Measurements from ENCODE around the gene ETFA.

ETFA gene

DNA sequence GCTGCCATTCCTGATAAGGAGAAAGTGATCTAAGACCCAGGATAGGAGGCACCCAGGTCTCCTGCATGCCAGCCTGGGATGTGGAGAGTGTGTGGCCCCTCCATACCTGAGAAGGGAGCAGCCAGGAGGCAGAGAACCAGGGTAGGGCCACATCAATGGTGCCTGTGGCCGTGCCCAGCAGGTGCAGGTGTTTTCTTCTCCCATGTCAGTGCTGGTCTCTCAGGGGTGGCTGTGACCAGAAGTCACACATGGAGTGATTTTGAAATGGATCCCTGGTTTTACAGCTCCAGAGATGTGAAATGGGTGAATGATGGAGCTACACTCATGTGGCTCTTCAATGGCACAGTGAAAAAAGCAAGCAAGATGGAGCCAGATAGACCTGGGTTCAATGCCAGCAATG, 22.0 kb upstream of the ETFA start:
- ChIA-PET CTCF (no interaction called here), POLR2A (ENCODE audit: low non-redundant PET) (no interaction called here)
- DNase-seq (ENCODE audit: low spot score) = no peak
- TF ChIP-seq, protein P1, sequence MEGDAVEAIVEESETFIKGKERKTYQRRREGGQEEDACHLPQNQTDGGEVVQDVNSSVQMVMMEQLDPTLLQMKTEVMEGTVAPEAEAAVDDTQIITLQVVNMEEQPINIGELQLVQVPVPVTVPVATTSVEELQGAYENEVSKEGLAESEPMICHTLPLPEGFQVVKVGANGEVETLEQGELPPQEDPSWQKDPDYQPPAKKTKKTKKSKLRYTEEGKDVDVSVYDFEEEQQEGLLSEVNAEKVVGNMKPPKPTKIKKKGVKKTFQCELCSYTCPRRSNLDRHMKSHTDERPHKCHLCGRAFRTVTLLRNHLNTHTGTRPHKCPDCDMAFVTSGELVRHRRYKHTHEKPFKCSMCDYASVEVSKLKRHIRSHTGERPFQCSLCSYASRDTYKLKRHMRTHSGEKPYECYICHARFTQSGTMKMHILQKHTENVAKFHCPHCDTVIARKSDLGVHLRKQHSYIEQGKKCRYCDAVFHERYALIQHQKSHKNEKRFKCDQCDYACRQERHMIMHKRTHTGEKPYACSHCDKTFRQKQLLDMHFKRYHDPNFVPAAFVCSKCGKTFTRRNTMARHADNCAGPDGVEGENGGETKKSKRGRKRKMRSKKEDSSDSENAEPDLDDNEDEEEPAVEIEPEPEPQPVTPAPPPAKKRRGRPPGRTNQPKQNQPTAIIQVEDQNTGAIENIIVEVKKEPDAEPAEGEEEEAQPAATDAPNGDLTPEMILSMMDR (conservative IDR thresholded peaks at IDR 0.05; ENCODE audit: low read depth) = no peak
- no peak overlapping the region for H3K27ac ChIP-seq

DNA sequence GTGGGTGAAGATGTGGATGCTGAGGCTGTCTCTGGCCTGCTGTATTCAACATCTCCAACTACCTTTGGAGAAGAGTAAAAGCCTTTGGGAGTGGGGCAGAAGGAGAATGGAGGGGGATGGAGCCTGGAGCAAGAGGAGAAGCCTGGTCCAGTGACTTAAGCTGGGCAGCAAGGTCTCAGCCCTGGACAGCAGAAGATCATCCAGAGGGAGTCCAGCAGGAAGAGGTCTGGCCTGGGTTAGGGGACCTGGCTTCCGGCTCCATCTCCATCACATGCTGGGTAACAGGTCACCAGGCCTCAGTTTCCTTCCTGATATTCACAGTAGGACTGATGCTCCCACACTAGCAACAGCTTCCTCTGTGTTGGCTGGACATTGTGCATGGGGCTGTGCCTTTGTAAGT, 21.5 kb upstream of the ETFA start:
- no peak overlapping the region for H3K27ac ChIP-seq
- ChIA-PET POLR2A (ENCODE audit: low non-redundant PET) (no interaction called here), CTCF (interaction anchor here (0.5 kb wide), 1 partner anchor 39 kb away, joined by 3 read pairs; no protein-coding TSS in a partner anchor)
- TF ChIP-seq, protein P1 (conservative IDR thresholded peaks at IDR 0.05; ENCODE audit: low read depth) = no peak
- DNase-seq (ENCODE audit: low spot score) = no peak

DNA sequence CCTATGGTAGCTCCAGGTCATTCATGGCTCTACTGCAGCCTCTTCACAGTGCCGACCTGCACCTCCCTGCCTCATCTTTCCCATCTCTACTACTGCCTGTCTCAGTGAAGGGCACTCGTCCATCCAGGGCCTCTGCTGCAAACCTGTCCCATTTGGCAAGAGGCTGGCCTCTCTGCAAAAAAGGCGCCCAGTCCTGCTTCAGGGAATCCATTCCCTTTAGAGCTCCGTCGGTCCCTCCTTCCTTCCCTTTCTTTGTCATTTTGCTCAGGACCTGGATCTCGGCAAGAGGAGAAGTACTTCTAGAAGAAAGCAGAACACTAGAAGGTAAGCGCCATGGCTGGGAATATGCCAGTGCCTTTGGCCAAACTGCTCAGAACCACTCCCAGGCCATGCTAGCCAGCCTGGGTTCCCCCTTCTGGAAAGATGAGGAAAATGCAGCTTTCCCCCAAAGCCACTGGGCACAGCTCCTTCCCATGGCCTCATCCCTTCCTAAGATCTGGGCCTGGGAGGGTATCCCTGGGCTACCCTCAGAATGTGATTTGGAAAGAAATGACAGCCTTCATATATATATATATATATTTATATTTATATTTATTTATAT, 18.9 kb upstream of the ETFA start:
- CTCF ChIA-PET = interaction anchor here (0.5 to 1.4 kb wide), 5 partner anchors 17 to 213 kb away, joined by 3 to 5 read pairs (median 4); no protein-coding TSS in a partner anchor
- POLR2A ChIA-PET (ENCODE audit: low non-redundant PET) = no interaction called here
- TF ChIP-seq, protein P1 (conservative IDR thresholded peaks at IDR 0.05; ENCODE audit: low read depth) = no peak; the same call in 1 of the 2 replicates
- DNase-seq (ENCODE audit: low spot score) = peak; percentile 60
- H3K27ac ChIP-seq = no peak overlapping the region

DNA sequence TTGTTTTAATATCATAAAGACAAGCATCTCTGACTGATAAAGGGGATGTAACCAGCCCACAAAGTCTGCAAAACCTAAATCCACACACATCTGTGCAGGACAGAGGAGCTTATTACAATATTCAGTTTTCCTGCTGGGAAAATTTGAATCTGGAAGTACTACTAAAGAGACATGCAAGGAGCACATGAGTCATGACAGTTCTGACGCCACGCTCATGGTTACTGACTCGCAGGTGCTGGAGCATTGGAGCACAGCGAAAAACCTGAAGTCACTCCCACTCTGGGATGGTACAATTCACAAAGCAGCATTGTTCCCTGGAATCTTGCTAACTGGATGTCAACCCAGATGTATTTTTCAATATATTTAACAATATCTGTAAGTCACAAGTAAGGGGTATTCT, 17.7 kb upstream of the ETFA start:
- TF ChIP-seq, protein P1 (conservative IDR thresholded peaks at IDR 0.05; ENCODE audit: low read depth) = no peak
- POLR2A ChIA-PET (ENCODE audit: low non-redundant PET) = no interaction called here
- H3K27ac ChIP-seq = no peak overlapping the region
- DNase-seq (ENCODE audit: low spot score) = peak; percentile 28
- CTCF ChIA-PET = interaction anchor here (0.8 kb wide), 1 partner anchor 167 kb away, joined by 5 read pairs; no protein-coding TSS in a partner anchor

DNA sequence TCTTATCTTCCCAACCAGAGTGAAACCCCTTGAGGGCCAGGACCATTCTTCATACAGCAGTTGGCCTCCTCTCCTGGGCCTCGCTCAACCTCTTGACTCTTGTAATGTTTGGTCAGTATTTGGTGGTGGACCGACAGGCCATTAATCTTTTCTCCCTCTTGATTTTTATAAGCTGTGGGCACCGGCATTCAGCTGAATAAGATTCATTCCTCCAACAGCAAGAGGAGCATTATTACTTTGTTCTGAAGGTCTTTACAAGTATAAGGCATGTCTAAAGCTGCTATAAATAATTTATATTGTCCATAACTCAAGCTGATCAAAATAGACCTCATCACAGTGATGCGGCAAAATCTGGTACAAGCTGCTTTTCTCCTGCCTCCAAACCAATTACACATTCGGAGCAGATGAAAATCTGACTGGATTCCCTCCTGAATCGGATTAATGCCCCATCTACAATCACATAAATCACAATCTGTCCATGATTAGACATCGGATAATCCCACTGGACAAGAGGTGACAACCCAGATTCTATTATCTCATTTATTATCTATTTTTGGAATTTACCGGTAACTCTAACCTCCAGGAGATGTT, 16.9 kb upstream of the ETFA start:
- H3K27ac ChIP-seq = no peak overlapping the region
- ChIA-PET CTCF (no interaction called here), POLR2A (ENCODE audit: low non-redundant PET) (no interaction called here)
- no peak for DNase-seq (ENCODE audit: low spot score)
- TF ChIP-seq, protein P1 (conservative IDR thresholded peaks at IDR 0.05; ENCODE audit: low read depth) = no peak

DNA sequence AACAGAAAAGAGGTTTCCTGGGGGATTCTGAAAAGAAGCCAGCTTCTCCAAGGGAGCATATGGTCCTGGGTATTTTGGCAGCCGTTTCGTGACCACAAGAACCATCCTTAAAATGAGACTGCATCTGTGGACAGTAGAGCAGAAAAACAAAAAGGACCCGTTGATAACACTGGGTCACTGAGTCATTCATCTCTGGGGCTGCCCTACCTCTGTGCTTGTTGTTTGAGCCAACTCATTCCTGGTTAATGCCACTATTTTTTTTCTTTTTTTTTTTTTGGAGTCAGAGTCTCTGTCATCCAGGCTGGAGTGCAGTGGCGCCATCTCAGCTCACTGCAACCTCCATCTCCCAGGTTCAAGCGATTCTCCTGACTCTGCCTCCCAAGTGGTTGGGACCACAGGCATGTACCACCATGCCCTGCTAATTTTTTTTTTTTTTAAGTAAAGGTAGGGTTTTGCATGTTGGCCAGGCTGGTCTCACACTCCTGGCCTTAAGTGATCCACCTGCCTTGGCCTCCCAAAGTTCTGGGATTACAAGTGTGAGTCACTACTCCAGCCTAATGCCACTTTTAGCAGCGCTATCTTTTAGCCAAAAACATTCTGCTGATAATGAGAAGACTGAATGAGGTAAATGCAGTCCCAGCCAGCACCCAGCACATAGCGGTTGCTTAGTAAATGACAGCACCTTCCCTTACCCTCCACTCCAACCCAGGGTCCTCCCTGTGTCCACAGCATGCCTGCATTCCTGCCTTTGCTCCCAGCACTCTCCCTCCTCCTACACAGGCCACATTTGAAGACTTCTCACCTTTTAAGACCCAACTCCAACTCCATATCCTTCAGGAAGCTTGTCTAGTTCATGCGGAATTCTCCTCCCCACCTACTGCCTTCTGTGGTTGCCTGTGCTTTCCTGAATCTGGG, 16.2 kb upstream of the ETFA start:
- TF ChIP-seq, protein P1 (conservative IDR thresholded peaks at IDR 0.05; ENCODE audit: low read depth) = no peak
- no peak overlapping the region for H3K27ac ChIP-seq
- POLR2A ChIA-PET (ENCODE audit: low non-redundant PET) = no interaction called here
- DNase-seq (ENCODE audit: low spot score) = peak; percentile 21
- CTCF ChIA-PET = no interaction called here
